ENCODE data around the gene BET1. TPM values are rescaled to one million over a fixed set of nuclear protein-coding genes. Genes with fewer than 3 reads are reported as not detected.

Gene BET1
- polyA plus RNA-seq, 2 of the 4 experiments (the other 2 are of a cell fraction): 31.5 to 64.3 TPM

DNA sequence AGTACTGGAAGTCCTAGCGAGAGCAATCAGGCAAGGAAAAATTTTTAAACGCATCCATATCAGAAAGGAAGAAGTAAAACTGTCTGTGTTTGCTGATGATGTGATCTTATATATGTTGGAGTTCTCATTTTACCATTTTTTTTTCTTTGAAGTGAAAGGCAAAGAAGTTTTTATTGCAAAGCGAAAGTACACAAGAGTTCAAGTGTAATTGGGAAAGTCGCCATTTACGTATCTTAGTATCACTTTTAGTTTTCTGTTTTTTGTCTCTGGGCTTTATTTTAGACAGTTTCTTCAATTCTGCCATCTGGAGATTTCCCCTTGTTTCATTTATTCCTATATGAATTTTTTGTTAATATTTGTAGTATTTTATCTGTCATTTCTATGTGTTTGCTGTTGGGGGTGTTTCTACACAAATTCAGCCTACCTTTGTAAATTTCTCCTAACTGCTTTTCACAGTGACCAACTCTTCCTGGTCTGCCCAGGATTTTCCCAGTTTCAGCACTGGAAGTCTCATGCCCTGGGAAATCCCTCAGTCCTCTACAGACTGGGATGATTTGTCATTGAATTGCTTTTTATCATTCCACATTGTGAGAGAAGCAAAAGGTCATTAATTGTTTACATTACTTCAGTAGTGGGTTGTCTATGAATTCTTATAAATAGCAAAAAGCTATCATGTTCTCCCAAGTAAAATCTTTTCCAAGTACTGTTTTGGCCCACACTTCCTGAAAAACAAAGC lies 23.2 kb downstream of the BET1 start:
- H3K27ac ChIP-seq: no peak overlapping the region
- no peak for DNase-seq (ENCODE audit: low read depth in 1 of 2, low spot score in 1 of 2)
- H3K4me3 ChIP-seq: no peak overlapping the region
- no peaks in the 10 kb centered on the region for H3K9me3 ChIP-seq
- H3K4me2 ChIP-seq: no peak overlapping the region
- ChIA-PET CTCF (no interaction called here), POLR2A (interaction anchor here (0.8 kb wide), 1 partner anchor 90 kb away, joined by 3 read pairs; the partner anchor contains the start of gene TFPI2)
- 90% methylated on average over 5 of the region's 5 CpGs for WGBS (ENCODE audit: missing lambda C conversion rate)
- no peak for ATAC-seq
- FAIRE-seq: no peak
- TF ChIP-seq KDM5A (IDR thresholded peaks at IDR 0.05): no peak
- TF ChIP-seq, protein P1, sequence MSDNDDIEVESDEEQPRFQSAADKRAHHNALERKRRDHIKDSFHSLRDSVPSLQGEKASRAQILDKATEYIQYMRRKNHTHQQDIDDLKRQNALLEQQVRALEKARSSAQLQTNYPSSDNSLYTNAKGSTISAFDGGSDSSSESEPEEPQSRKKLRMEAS (IDR thresholded peaks at IDR 0.05): no peak
- no peak for TF ChIP-seq JUN (IDR thresholded peaks at IDR 0.05)
- TF ChIP-seq RFX5 (IDR thresholded peaks at IDR 0.05): no peak
- no peak for TF ChIP-seq HOXA7 (CRISPR knock-in tag; IDR thresholded peaks at IDR 0.05)
- no peak for TF ChIP-seq HEYL (CRISPR knock-in tag; IDR thresholded peaks at IDR 0.05)
- TF ChIP-seq JUNB (IDR thresholded peaks at IDR 0.05): no peak
- H3K4me1 ChIP-seq: peaks cover 6% of the 10 kb centered on the region; the same call in 1 of the 3 replicates

GRCh38 chr7:93977211-93977950 lies 26.8 kb downstream of the BET1 start:
- POLR2A ChIA-PET: interaction anchor here (0.7 kb wide), 1 partner anchor 45 kb away, joined by 5 read pairs; no protein-coding TSS in a partner anchor
- ATAC-seq (no peak), DNase-seq (ENCODE audit: low read depth in 1 of 2, low spot score in 1 of 2) (no peak), FAIRE-seq (no peak)
- Histone ChIP-seq H3K9me3 (no peaks in the 10 kb centered on the region), H3K4me2 (no peak overlapping the region), H3K4me1 (peaks cover 6% of the 10 kb centered on the region; the same call in 1 of the 3 replicates), H3K27ac (no peak overlapping the region), H3K4me3 (no peak overlapping the region)
- WGBS (ENCODE audit: missing lambda C conversion rate): 57% methylated on average over 7 of the region's 7 CpGs
- CTCF ChIA-PET: interaction anchor here (0.7 to 0.8 kb wide), 2 partner anchors 9 to 1034 kb away, joined by 3 to 6 read pairs; no protein-coding TSS in a partner anchor
- TF ChIP-seq ELK1 (IDR thresholded peaks at IDR 0.05; ENCODE audit: low read depth, low read length) (no peak), KDM5A (IDR thresholded peaks at IDR 0.05) (no peak), EHMT2 (IDR thresholded peaks at IDR 0.05; ENCODE audit: low read depth) (no peak), MYC (IDR thresholded peaks at IDR 0.05; ENCODE audit: borderline replicate concordance, low read length) (no peak), NPAS2 (CRISPR knock-in tag; IDR thresholded peaks at IDR 0.05; ENCODE audit: borderline replicate concordance) (no peak), JUN (IDR thresholded peaks at IDR 0.05) (no peak), HEYL (CRISPR knock-in tag; IDR thresholded peaks at IDR 0.05) (no peak), ATOH8 (CRISPR knock-in tag; IDR thresholded peaks at IDR 0.05; ENCODE audit: low read depth) (no peak), KDM1A (IDR thresholded peaks at IDR 0.05; ENCODE audit: low read depth) (no peak), HDAC2 (IDR thresholded peaks at IDR 0.05) (no peak), ESRRA (IDR thresholded peaks at IDR 0.05; ENCODE audit: borderline replicate concordance, low read length) (no peak), BHLHE40 (IDR thresholded peaks at IDR 0.05; ENCODE audit: low read depth, low read length) (no peak), ZC3H11A (IDR thresholded peaks at IDR 0.05) (no peak), USF2 (IDR thresholded peaks at IDR 0.05) (no peak), ZSCAN20 (CRISPR knock-in tag; IDR thresholded peaks at IDR 0.05) (no peak), NR3C1 (IDR thresholded peaks at IDR 0.05) (no peak), CBX8 (IDR thresholded peaks at IDR 0.05) (no peak)

Data from A549 (cell line).